Nephron (organoid): ENCODE data around the gene RADIL.

Experiments
- H3K27ac Mint-ChIP-seq, 3 experiments: 2 replicates each; pipeline ENCODE4 v1.8.0; 2020; ENCODE audit warnings: mixed read lengths in 3 of 3, mild to moderate bottlenecking in 2 of 3, moderate library complexity in 1 of 3
- H3K27me3 Mint-ChIP-seq: 2 replicates; pipeline ENCODE4 v1.8.0; 2021; ENCODE audit warnings: low read depth, mild to moderate bottlenecking, moderate library complexity, mixed read lengths
- H3K36me3 Mint-ChIP-seq: 2 replicates; pipeline ENCODE4 v1.8.0; 2020; ENCODE audit warnings: low read depth, mixed read lengths
- H3K4me1 Mint-ChIP-seq: 2 replicates; pipeline ENCODE4 v1.8.0; 2020; ENCODE audit warnings: mixed read lengths
- H3K4me3 Mint-ChIP-seq, 3 experiments: 2 replicates each; pipeline ENCODE4 v1.8.0; 2020; ENCODE audit warnings: mild to moderate bottlenecking in 3 of 3, mixed read lengths in 3 of 3, moderate library complexity in 2 of 3
- H3K9me3 Mint-ChIP-seq: 2 replicates; pipeline ENCODE4 v1.8.0; 2020; ENCODE audit warnings: mixed read lengths
- TF ChIP-seq, protein P1 (sequence below), 3 experiments: fragments of 200-600 bp; sonication (generic); IDR thresholded peaks; one replicate each; pipeline ENCODE4 v1.5.0; 2021; ENCODE audit warnings: antibody characterized with exemption in 3 of 3; ENCODE audit not compliant: unreplicated experiment in 3 of 3

Gene RADIL

DNA sequence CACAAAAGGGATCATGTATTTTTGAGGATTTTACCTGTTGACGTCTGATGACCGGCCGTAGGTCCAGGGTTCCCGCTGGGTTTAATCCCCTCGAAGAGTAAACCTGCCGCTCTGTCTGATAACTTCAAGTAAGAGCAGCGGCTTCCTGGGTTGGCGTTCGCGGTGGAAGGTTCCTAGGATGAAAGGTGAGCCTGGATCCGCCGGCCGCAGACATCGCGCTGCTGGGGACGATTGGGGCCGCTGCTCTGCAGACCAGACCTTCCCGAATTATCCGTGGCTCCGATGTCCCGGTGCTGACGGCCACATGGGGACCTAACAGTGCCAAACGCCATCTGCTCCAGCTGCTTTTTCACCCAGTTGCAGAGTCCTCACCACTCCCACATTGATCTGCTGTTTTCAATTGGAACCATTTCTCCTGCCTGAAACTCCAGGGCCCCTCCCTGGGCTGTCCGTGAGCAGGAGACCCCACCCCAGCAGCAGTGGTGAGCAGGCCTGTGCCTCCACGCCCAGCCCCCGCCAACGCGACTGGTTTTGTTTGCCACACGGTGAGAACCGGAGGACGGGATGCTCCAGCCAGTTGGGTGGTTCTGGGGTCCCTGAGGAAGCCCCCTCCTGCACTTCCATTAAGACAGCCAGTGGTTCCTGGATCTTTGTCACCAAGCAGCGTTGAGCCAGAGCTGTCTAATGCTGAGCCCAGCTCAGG lies 120.3 kb downstream of the RADIL start:
- Mint-ChIP-seq H3K4me1 (no peaks in the 10 kb centered on the region), H3K9me3 (no peaks in the 10 kb centered on the region), H3K36me3 (peaks cover 42% of the 10 kb centered on the region), H3K4me3 (no peak overlapping the region), H3K27me3 (no peaks in the 10 kb centered on the region), H3K27ac (no peak overlapping the region)
- TF ChIP-seq, protein P1, sequence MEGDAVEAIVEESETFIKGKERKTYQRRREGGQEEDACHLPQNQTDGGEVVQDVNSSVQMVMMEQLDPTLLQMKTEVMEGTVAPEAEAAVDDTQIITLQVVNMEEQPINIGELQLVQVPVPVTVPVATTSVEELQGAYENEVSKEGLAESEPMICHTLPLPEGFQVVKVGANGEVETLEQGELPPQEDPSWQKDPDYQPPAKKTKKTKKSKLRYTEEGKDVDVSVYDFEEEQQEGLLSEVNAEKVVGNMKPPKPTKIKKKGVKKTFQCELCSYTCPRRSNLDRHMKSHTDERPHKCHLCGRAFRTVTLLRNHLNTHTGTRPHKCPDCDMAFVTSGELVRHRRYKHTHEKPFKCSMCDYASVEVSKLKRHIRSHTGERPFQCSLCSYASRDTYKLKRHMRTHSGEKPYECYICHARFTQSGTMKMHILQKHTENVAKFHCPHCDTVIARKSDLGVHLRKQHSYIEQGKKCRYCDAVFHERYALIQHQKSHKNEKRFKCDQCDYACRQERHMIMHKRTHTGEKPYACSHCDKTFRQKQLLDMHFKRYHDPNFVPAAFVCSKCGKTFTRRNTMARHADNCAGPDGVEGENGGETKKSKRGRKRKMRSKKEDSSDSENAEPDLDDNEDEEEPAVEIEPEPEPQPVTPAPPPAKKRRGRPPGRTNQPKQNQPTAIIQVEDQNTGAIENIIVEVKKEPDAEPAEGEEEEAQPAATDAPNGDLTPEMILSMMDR (IDR thresholded peaks at IDR 0.05; ENCODE audit: unreplicated experiment in 3 of 3) = no peak

DNA sequence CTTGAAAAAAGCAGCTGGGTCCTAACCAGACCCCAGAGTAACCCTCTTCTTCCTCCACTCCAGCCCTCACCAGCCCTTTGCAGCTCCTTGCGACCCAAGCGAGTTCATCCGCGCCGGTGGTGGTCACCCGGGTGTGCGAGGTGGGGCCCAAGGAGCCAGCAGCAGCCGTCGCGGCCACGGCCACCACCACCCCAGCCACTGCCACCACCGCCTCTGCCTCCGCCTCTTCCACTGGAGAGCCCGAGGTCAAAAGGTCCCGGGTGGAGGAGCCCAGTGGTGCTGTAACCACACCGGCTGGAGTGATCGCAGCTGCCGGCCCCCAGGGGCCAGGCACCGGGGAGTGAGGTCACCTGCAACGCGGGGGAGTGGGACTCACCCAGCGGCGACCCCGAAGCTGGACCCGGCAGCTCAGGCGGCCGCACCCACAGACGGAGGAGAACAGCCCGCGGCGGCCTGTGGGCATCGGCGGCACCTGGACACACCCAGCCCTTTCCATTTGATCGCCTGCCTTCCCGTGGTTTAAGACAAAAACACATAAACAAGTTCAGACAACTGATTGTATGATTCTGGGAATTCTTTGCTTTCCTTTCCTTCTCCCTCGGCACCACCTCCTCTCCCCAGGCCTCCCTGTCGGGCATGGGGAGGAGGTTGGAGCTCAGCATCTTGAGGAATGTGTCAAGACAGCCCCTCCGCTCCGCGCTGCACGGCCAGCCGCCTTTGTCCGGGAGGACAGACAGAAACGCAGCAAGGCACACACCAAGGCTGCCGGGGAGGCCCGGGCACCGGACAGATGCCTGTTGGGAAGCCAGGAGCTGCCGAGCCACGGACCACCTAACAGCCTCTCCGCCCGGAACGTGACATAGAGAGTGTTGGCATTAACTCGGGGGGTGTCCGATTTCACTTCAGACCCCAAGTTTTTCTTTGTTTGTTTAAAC lies 121.1 kb downstream of the RADIL start:
- Mint-ChIP-seq H3K36me3 (peaks cover 38% of the 10 kb centered on the region), H3K27me3 (no peaks in the 10 kb centered on the region), H3K9me3 (no peaks in the 10 kb centered on the region), H3K4me1 (no peaks in the 10 kb centered on the region), H3K4me3 (no peak overlapping the region), H3K27ac (no peak overlapping the region)
- TF ChIP-seq, protein P1 (IDR thresholded peaks at IDR 0.05; ENCODE audit: unreplicated experiment in 3 of 3) = no peak

DNA sequence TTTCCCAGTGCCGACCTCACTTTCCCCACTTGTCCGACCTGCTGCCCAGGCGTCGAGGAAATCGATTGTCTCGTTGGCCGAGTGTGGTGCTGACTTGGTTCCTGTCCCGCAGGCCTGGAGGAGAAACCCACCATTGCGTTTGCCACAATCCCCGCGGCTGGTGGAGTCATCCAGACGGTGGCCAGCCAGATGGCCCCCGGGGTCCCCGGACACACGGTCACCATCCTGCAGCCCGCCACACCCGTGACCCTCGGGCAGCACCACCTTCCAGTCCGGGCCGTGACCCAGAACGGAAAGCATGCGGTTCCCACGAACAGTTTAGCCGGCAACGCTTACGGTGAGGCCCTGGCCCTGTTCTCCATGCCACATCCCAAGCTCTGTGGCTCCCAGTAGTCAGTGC lies 122.6 kb downstream of the RADIL start:
- TF ChIP-seq, protein P1 (IDR thresholded peaks at IDR 0.05; ENCODE audit: unreplicated experiment in 3 of 3) = no peak
- H3K9me3 Mint-ChIP-seq = no peaks in the 10 kb centered on the region
- H3K27ac Mint-ChIP-seq = no peak overlapping the region
- H3K27me3 Mint-ChIP-seq = no peaks in the 10 kb centered on the region
- peaks cover 34% of the 10 kb centered on the region for H3K36me3 Mint-ChIP-seq
- no peak overlapping the region for H3K4me3 Mint-ChIP-seq
- no peaks in the 10 kb centered on the region for H3K4me1 Mint-ChIP-seq

DNA sequence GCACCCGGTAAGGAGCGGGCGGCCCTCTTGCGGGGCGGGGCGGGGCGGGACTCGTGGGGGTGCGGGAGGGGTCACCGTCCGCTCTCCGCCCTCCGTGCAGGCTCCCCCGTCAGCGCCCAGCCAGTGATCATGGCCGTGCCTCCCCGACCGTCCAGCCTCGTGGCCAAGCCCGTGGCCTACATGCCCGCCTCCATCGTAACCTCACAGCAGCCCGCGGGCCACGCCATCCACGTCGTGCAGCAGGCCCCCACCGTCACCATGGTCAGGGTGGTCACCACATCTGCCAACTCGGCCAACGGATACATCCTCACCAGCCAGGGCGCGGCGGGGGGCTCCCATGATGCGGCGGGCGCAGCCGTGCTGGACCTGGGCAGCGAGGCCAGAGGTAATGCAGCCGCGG lies 124.3 kb downstream of the RADIL start:
- Mint-ChIP-seq H3K27me3 (no peaks in the 10 kb centered on the region), H3K27ac (no peak overlapping the region), H3K4me1 (no peaks in the 10 kb centered on the region), H3K4me3 (no peak overlapping the region), H3K36me3 (peaks cover 41% of the 10 kb centered on the region), H3K9me3 (no peaks in the 10 kb centered on the region)
- TF ChIP-seq, protein P1 (IDR thresholded peaks at IDR 0.05; ENCODE audit: unreplicated experiment in 3 of 3) = no peak

DNA sequence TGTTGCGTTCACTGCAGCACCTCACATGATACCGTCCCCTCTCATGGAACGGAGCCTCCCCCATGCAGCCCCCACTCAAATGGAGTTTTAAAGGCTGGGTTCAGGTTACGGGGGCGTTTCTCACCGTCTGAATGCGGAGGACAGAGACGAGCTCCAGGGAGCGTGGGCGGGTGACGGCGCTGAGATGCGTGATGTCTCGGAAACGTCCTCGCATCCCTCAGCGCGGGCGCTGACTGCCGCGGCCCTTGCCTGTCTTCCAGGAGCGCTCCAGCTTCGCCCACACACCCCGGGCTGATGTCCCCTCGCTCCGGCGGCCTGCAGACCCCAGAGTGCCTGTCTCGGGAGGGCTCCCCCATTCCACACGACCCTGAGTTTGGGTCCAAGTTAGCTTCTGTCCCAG lies 124.7 kb downstream of the RADIL start:
- TF ChIP-seq, protein P1 (IDR thresholded peaks at IDR 0.05; ENCODE audit: unreplicated experiment in 3 of 3) = no peak
- Mint-ChIP-seq H3K9me3 (no peaks in the 10 kb centered on the region), H3K4me1 (no peaks in the 10 kb centered on the region), H3K27ac (no peak overlapping the region), H3K36me3 (peaks cover 41% of the 10 kb centered on the region), H3K4me3 (no peak overlapping the region), H3K27me3 (no peaks in the 10 kb centered on the region)
